GM18519 (cell line): ENCODE measurements around the gene NR1H4.
"Not testable (repeated sequence)": the region's sequence is repeated elsewhere in the genome, so short reads cannot be mapped to it uniquely, and the experiment has no call there.

ENCODE experiments used
- ATAC-seq: cut with Tn5 transposase; IDR thresholded peaks from one replicate; pipeline ENCODE4 v1.9.1; 2021; ENCODE audit warnings: mild to moderate bottlenecking, moderate library complexity; ENCODE audit not compliant: unreplicated experiment, low FRiP score

Gene NR1H4

DNA sequence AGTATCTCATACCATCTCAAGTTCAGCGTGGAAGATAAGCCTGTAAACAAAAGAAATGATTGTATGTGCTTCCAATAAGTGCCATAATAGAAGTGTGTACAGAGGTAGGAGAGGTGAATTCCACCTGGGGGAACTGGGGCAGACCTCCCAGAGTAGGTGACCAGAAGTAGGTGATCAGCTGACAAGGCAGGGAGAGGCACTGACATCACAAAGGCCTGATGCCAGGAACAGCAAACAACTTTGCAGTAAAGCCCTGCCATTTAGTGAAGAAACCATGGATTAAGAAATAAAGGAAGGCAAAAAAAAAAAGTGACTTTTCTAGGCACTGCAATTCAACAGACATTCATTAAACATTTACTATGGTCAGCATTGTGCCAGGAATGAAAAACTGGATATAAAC, 31.1 kb downstream of the NR1H4 start:
- ATAC-seq: no peak

DNA sequence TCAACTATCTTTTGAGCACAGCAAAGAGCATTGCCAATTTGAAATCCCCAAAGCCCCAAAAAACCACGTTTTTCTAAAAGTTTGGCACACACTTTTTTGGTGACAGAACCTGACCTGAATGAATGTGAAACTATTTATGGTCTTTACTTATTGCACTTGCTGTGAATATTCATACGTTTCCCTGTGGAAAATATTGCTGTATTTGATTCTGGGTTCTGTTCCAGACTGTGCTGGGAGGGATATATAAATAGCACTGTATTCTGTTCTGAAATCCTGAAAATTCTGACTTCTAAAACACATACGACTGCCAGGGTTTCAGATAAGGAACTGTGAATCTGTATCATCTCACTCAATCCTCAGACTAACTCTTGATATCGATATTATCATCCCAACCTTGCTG, 35.1 kb downstream of the NR1H4 start:
- no peak for ATAC-seq

DNA sequence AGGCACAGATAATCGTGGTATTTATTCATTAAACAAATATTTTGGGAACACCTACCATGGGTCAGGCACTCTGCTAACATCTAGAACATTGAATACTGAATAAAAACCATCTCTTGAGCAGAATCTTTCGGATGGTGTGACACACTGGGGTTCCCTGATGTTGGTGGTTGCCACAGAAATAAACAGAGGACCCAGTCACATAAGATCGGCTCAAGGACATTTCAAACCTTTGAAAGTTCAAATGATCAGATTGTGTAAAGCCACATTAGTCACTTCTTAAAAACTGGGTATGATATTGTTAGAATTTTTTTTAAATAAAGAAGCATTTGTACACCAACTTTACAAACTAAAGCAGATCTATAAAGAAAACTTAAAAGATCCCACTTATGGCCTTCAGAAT, 39.0 kb downstream of the NR1H4 start:
- ATAC-seq: no peak

DNA sequence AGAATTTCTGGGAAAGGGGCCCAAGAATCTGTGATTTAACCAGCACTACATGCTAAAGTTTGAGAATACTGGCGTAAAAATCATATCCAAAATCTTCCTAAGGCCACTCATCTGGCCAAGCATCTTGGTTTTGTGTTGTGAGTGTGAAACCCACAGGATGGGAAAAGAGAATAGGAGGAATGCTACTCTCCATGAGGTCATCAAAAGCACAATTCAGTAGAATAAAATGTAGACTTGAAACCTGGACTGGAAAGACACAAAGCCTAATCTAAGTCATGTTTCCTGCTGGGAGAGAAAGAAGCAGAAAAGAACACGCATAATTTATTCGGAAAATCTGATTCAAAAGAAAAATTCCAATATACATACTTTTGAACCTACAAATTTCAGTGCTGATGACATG, 42.3 kb downstream of the NR1H4 start:
- no peak for ATAC-seq

DNA sequence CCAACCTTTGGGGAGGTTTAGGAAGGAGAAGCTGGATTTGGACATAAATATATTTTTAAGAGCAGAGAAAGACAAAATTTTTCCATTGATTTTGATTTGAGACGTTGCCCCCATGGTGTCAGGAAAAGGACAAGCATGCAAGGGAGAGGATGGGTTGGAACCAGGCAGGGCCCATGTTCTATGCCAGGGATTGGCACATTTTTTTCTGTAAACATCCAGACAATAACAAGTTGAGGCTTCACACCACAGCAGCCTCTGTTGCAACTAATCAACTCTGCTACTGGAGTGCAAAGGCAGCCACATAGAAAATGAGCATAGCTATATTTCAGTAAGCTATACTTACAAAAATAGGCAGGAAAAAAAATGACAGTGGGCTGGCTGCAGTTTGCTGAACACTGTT, 44.7 kb downstream of the NR1H4 start:
- ATAC-seq: no peak

DNA sequence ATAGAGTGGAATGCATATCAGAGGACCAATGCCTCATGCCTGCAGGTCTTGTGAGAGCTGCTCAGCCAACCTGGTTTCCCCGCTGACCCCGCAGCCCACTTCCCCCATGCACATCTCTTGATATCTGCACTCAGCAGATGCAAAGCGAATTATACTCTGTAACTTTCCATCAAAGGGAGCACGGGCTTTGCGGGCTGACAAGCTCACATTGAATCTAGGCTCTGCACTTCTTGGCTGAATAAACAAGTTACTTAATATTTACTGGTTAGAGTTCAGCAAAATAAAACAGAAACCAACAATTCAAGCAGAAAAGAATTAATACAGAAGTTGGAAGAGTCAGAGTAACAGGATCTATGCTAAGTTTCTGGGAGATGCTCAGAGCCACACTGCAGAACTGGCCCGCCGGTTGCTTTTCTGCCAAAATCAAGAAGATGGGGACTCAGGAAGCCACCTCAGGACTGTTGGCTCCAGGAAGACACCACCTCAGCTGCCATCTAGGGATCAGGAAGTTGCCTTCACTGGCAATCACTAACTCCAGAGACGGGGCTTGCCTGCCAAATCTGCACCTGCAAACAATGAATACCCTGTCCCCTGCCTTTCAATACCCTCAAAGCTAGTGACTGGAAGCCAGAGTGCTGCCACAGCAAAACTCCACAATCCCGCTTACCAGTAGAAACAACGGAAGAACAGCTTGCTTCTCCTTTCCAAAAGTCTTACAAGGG, 46.5 kb downstream of the NR1H4 start:
- no peak for ATAC-seq

DNA sequence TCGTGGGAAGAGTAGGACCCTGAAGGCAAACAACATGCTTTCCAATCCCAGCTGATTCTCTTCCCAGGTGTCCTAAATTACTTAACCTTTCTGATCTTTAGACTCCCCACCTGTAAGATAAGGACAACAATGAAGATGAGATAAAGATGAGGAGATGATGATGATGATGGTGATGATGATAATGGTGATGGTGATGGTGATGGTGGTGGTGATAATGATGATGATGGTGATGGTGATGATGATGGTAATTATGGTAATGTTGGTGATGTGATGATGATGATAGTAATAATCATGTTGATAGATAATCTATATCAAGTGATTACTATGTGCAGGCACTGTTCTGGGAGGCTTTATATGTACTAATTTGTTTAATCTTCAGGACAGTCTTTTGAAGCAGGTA, 48.3 kb downstream of the NR1H4 start:
- ATAC-seq: no peak

DNA sequence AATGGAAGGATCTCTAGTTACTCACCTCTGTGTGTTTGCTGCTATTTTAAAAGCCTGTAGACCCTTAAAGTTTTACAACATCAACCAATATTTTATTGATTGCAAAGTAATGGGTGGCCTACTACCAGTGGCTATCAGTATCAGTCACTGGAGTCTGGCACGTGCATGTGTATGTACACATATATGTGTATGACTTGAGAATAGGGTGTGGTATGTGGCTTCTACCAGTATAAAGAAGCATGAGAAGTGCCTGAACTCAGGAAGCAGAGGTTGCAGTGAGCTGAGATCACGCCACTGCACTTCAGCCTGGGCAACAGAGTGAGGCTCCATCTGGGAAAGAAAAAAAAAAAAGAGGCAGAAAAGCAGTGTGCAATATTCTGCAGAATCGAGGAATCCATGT, 54.4 kb downstream of the NR1H4 start:
- no peak for ATAC-seq

DNA sequence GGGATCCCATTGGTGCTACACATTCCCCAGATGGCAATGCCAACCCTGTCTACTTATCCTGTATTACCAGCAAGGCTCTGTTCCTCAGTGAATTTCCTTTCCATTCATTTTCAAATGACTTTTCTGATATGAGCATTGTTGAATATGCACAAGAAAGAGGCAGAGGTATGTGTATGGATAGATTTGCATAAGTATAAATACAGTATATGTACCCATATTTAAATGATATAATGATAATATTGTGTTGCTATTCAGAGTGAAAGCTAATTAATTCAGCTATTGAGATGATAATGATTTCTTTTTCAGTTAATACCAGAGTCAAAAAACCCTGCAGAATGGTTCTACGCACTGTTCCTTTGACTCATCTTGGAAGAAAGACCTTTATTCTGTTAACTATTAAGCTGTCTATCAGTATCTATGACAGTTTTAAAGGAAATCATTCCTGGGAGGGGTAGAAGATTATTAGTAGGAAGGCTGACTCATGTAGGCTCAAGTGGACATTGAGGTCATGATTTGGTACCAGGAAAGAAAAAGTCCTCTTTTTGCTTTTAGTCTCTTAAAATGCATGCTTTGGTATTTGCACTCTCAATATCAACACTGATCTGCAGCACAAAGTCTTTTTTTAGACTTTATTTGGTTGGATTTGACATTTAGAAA, 54.9 kb downstream of the NR1H4 start:
- ATAC-seq: no peak

DNA sequence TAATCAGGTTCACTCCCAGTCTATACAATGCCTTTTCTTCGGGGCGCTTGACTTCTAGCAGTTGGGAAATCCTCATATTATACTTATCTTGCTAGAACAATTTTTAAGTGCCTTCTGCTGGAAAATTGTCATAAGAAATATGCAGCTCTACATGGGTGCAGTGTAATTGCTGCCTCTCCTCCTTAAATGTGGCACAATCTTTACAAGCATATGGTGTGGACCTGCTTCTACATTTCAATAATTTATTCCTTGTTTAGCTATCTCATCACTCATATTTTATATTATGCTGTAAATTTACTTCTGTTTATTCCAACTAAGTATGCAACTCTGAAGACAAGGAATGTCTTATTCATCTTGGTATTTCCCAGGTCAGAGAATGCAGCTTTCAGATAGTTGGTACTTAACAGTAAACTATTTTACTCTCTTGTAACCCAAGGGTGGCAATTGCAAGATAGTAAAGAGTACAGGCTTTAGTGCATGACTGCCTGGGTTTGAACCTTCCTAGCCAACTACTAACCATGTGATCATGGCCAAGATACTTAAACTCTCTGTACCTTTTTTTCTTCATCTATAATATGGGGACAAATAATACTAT, 56.2 kb downstream of the NR1H4 start:
- ATAC-seq: no peak

DNA sequence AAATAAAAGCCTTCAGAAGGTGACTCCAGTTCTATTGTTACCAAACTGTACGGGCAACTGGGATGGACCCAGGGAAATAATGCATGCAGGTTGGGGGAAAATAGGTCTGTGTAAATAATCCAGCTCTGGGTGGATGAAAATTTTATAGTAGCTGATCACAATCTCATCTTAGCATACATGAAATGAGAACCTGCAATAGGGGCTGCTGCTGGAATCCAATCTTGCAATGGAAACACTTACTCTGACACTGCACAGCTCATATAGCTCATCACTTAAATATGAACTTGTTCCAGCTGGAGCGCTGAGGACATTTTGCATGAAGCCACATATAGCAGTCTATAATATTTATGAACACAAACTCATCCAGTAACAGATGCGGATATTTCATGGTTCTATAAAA, 59.7 kb downstream of the NR1H4 start:
- no peak for ATAC-seq

DNA sequence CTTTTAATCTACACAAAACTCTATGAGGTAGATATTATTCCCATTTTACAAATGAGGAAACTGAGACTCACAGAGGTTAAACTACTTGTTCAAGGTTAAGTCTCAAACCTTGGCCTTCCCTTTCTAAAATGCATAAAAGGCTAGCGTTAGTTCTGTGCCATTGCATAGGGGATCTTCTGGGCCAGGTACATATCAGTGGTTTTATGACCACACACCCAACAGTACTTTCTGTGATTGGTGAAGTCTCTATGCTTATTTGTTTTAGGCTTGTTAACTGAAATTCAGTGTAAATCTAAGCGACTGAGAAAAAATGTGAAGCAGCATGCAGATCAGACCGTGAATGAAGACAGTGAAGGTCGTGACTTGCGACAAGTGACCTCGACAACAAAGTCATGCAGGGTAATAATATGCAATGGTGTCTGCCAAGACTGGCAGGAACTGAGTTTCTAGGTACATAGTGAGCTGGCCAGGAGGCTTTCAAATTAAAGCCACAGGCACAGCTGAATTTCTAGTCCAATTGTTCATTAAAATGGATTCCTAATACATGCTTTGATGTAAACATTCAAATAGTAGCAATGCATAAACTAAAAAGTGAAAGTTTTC, 61.1 kb downstream of the NR1H4 start:
- ATAC-seq: no peak

DNA sequence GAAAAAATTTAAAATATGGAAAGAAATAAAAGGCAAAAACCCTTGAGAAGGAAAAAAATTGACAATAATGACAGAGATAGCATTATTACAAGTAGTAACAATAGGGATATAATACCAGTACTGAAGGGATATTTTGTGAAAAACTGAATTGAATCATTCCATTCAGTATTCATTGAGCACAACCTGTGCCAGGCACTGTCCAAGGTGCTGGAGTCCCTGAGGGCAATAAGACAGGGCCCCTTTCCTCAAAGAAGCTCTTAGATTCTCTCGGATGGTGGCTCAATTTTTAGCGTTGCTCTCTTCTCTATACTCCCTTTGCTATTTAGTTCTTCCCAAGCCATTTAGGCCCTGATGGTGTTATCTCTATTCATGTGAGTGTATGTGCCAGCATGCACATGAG, 65.5 kb downstream of the NR1H4 start:
- no peak for ATAC-seq

DNA sequence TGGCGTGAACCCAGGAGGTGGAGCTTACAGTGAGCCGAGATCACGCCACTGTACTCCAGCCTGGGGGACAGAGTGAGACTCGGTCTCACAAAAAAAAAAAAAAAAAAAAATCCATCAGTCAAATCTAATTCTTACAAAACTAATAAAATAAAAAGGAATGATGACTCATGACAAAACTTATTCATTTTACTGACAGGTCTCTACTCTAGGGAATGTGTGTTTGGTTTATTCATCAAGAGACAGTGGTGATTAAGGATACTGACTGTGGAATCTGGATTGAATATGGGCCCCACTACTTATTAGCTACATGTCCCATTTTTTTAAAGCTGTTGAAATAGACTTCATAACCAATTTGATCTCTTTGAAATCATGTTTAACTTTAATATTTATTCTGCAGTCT, 70.5 kb downstream of the NR1H4 start:
- ATAC-seq: no peak

DNA sequence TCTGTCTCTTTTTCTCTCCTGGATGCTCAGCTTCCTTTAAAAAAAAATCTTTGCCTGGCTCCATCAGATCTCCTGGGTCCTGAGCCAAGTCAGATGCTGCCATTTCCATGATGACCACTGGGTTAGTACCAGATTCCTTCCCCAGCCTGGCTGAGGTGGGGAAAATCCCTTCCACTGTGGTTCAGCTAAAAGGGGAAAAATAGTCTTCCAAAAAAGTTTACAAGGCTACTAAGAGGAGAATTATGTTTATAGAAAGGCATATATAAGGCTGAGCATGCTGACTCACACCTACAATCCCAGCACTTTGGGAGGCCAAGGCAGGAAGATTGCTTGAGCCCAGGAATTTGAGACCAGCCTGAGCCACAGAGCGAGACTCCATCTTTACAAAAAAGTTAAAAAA, 71.4 kb downstream of the NR1H4 start:
- ATAC-seq: no peak

DNA sequence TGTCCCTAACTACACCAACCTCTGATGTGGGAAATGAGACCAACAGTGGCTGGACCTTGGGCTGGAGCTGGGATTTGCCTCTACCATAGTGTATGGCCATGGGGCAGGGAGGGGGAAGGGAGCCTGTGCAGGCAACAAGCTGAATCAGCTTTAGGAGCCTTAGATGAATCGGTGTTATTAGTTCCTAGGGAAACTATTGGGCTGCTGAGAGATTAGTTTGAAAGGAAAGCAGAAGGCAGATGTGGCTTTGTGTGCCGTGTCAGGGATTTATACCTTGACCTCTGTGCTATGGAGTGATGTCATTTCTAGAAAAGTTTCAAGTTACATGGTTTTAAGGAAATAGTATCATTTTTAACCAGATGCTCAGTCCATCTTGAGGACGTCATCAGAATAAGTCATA, 80.3 kb downstream of the NR1H4 start:
- ATAC-seq: no peak

DNA sequence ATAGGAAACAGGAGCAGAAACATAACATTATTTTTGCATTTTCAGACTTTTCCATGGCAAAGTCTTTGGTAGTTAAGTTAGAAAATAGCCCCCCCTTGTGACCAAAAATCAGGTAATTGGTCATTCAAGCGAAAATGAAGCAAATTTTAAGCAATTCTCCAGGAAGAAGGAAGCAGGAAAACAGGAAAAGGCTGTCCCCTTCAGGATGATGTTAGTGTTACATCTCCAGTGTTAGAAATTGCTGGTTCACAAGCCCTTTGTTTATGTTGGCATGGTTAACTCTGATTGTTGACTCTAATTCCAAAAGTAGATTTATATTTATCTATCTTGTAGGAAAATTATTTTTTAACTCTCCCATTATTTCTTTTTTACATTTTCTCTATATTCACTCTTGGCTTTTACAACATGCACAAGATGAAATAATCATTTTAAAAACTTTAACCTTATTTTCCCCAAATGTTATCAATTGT, 81.0 kb downstream of the NR1H4 start:
- ATAC-seq: no peak

DNA sequence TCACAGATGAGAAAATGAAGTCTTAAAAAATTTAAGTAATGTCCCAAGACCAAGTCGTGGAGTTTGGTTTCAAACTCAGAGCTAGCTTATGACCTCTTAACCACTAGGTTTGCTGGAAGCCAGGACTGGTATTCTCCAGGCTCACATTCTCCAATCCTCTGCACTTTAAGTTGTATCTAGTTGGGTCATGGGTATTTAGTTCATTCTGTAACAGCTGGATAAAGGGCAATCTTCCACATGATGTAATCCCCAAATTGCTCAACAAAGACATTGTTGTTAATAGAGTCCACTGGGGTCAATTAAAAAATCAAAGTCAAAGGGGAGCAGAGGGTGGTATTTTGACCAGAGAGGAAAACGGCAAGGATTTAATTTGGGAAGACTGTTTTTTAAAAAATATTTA, 82.1 kb downstream of the NR1H4 start:
- ATAC-seq: no peak

DNA sequence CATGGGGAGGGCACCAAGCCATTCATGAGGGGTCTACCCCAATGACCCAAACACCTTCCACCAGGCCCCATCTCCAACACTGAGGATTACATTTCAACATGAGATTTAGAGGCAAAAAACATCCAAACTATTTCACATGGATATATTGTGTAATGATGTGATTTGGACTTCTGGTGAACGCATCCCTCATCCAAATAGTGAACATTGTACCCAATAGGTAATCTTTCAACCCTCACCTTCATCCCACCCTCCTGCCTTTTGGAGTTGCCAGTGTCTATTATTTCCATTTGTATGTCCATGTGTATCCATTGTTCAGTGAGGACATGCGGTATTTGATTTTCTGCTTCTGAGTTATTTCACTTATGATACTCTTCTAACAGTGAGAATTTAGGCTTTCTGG, 83.7 kb downstream of the NR1H4 start:
- ATAC-seq: no peak

DNA sequence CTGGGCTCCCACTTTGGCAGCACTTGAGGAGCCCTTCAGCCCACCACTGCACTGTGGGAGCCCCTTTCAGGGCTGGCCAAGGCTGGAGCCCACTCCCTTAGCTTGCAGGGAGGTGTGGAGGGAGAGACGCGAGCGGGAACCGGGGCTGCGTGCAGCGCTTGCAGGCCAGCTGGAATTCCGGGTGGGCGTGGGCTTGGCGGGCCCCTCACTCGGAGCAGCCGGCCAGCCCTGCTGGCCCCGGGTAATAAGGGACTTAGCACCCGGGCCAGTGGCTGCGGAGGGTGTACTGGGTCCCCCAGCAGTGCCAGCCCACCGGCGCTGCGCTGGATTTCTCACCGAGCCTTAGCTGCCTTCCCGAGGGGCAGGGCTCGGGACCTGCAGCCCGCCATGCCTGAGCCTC, 85.6 kb downstream of the NR1H4 start:
- not testable (repeated sequence) for ATAC-seq

DNA sequence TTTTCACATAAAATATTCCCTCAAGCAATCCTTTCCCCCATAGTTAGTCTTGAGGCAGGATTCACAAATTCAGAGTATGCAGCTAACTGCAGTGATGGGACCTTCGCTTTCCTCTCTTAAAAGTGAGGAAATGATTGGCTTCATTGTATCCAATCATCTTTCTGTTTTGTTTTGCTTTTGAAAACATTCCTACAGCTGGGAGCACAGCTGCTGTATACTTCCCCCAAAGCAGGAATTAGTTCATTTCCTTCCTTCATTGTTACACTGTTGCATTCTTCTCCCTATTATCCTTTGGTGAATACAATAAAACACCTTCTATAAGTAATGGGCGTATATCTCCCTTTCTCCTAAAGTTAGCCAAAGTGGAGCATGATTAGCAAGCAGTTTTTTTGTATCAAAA, 90.4 kb downstream of the NR1H4 start:
- ATAC-seq: no peak
